DOHH2 (cell line): Measurements from ENCODE around the gene SHLD2.
"Not testable (repeated sequence)": the region's sequence is repeated elsewhere in the genome, so short reads cannot be mapped to it uniquely, and the experiment has no call there.

Experiments
- H3F3A ChIP-seq: fragments of 200-600 bp; sonication (generic), shearing (Covaris generic); 2 replicates; pipeline ENCODE4 v1.6.0; 2016; ENCODE audit warnings: antibody characterized with exemption, mild to moderate bottlenecking; ENCODE audit not compliant: control insufficient read depth, insufficient read depth
- H3K27ac ChIP-seq: fragments of 200-600 bp; sonication (generic); 2 replicates; pipeline ENCODE4 v1.5.1; 2014; ENCODE audit warnings: low read depth, mild to moderate bottlenecking, low read length, moderate library complexity
- H3K27me3 ChIP-seq: fragments of 200-600 bp; sonication (generic); 2 replicates; pipeline ENCODE4 v1.6.1; 2014; ENCODE audit warnings: mild to moderate bottlenecking, low read length, mixed read lengths; ENCODE audit not compliant: control insufficient read depth
- H3K36me3 ChIP-seq: fragments of 200-600 bp; sonication (generic); 2 replicates; pipeline ENCODE4 v1.6.1; 2014; ENCODE audit warnings: mild to moderate bottlenecking, low read length, moderate library complexity, mixed read lengths; ENCODE audit not compliant: control insufficient read depth
- H3K4me1 ChIP-seq: fragments of 200-600 bp; sonication (generic); 2 replicates; pipeline ENCODE4 v1.6.1; 2014; ENCODE audit warnings: mild to moderate bottlenecking, low read length, mixed read lengths; ENCODE audit not compliant: control insufficient read depth
- H3K4me2 ChIP-seq: fragments of 200-600 bp; sonication (generic); 2 replicates; pipeline ENCODE4 v1.6.0; 2014; ENCODE audit warnings: mild to moderate bottlenecking, low read length, moderate library complexity
- H3K4me3 ChIP-seq: fragments of 200-600 bp; sonication (generic); 2 replicates; pipeline ENCODE4 v1.5.1; 2014; ENCODE audit warnings: mild to moderate bottlenecking, low read length, mixed read lengths
- H3K79me2 ChIP-seq: fragments of 200-600 bp; sonication (generic); 2 replicates; pipeline ENCODE4 v1.6.1; 2014; ENCODE audit warnings: mild to moderate bottlenecking, low read length, mixed read lengths; ENCODE audit not compliant: control insufficient read depth
- H3K9me2 ChIP-seq: fragments of 200-600 bp; sonication (generic); replicated peaks from 2 replicates; pipeline ENCODE4 v1.6.1; 2014; ENCODE audit warnings: mild to moderate bottlenecking, low read length, mixed read lengths; ENCODE audit not compliant: control insufficient read depth
- H3K9me3 ChIP-seq: fragments of 200-600 bp; sonication (generic); 2 replicates; pipeline ENCODE4 v1.6.1; 2014; ENCODE audit warnings: antibody characterized with exemption, low read length, mixed read lengths; ENCODE audit not compliant: control insufficient read depth, insufficient read depth
- H4K20me1 ChIP-seq: fragments of 200-600 bp; sonication (generic); 2 replicates; pipeline ENCODE4 v1.6.0; 2014; ENCODE audit warnings: low read depth, mild to moderate bottlenecking, antibody characterized with exemption, low read length, moderate library complexity; ENCODE audit not compliant: control insufficient read depth, insufficient read depth

SHLD2 gene

DNA sequence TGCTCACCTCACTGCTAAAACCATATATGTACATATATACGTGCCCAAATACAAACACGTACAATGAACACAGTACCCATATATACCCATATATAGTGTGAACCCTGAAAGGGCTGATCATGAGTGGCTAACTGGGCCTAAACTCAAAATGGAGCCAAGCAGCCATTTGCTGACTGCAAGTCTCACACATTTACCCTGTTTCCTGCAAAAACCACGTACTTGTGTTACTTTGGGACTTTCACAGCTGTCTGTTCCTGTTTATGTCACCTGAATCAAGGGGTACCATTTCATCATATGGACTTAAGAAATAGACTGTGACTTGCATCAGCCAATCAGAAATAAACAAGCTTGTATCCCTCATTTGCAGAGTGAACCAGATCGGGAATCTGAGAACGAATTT is 124.4 kb downstream of the SHLD2 start:
- H4K20me1 ChIP-seq, H3K9me2 ChIP-seq, H3K4me2 ChIP-seq, H3K4me3 ChIP-seq, H3F3A ChIP-seq, H3K27ac ChIP-seq, H3K36me3 ChIP-seq, H3K27me3 ChIP-seq, H3K9me3 ChIP-seq, H3K4me1 ChIP-seq, H3K79me2 ChIP-seq: not testable (repeated sequence)

DNA sequence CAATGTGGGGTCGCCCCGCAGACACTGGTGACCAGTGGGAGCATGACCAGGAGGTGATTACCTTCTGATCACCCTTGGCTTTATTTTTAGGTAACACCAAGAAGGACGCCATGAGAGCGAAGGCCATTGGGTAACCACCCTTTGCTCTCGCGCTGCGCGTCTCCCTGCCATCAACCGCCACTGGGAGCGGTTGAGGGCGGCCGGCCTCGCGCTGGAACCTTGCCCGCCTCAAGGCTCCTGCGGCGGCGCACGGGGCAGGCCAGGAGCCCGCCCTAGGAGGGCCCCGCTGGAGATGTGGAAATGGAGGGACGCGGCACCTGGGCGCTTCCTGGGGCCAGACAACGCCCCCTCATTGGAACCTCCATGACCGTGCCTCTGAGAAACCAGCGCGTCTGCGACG is 127.8 kb downstream of the SHLD2 start:
- not testable (repeated sequence) for H3K4me1 ChIP-seq, H3K27ac ChIP-seq, H3K79me2 ChIP-seq, H3K9me2 ChIP-seq, H3F3A ChIP-seq, H3K4me3 ChIP-seq, H3K36me3 ChIP-seq, H3K9me3 ChIP-seq, H3K27me3 ChIP-seq, H4K20me1 ChIP-seq, H3K4me2 ChIP-seq

- not testable (repeated sequence) for H3K27me3 ChIP-seq, H3K36me3 ChIP-seq, H3K4me3 ChIP-seq, H3K4me1 ChIP-seq, H3K27ac ChIP-seq, H3K9me2 ChIP-seq, H3K4me2 ChIP-seq, H4K20me1 ChIP-seq, H3K9me3 ChIP-seq, H3K79me2 ChIP-seq, H3F3A ChIP-seq
Measured at GRCh38 chr10:87225148-87225547, 130.1 kb downstream of the SHLD2 start, which contains the start of gene NUTM2A. NUTM2A (plus strand) TSS chr10:87225448; CDS start chr10:87225831, 383 bp downstream.

GRCh38 chr10:87228247-87228646 is 133.2 kb downstream of the SHLD2 start:
- H3K9me2 ChIP-seq, H4K20me1 ChIP-seq, H3K4me3 ChIP-seq, H3F3A ChIP-seq, H3K36me3 ChIP-seq, H3K27me3 ChIP-seq, H3K4me1 ChIP-seq, H3K9me3 ChIP-seq, H3K4me2 ChIP-seq, H3K27ac ChIP-seq, H3K79me2 ChIP-seq: not testable (repeated sequence)

- H4K20me1 ChIP-seq, H3K4me3 ChIP-seq, H3K9me3 ChIP-seq, H3K9me2 ChIP-seq, H3K27ac ChIP-seq, H3F3A ChIP-seq, H3K36me3 ChIP-seq, H3K79me2 ChIP-seq, H3K4me2 ChIP-seq, H3K4me1 ChIP-seq, H3K27me3 ChIP-seq: not testable (repeated sequence)
Measured at GRCh38 chr10:87229211-87229610, 134.2 kb downstream of the SHLD2 start.

DNA sequence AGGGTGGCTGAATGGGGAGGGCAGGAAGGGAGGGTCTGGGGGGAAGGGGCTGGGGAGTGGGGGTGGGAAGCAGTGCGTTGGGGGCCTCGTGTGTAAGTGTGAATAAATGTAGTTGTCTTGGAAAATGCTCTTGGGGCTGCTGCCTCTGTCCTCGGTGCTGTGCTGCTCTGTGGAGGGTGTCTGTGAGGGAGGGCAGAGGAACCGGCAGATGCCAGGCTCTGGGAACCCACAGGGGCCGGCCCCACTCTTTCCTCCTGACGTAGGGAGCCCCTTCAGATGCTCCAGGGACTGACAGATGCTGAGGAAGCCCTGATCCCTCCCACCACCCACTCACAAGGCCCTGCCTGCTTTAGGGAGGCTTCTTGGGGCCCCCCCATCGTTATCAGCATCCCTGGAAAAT is 139.8 kb downstream of the SHLD2 start:
- H3K79me2 ChIP-seq, H3K4me3 ChIP-seq, H3K27me3 ChIP-seq, H3K9me2 ChIP-seq, H3K4me1 ChIP-seq, H3K9me3 ChIP-seq, H3K36me3 ChIP-seq, H4K20me1 ChIP-seq, H3K4me2 ChIP-seq, H3K27ac ChIP-seq, H3F3A ChIP-seq: not testable (repeated sequence)

DNA sequence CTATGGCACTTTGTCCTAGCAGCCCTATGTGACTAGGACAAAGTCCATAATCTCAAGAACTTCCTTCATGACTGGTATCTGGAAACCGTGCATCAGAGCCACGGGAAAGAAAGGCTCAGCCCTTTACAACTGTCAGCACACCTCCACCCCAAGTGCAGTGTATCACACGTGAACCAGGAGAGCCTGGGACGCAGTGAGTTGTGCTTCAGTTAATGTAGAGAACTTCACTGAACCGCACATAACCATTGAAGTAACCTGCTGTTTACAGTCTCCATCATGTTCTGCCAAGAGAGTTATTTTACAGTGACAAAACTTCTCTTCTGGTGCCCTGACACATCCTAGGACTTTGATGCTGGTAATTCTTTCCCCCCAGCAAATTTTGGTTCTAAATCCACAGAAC is 142.2 kb downstream of the SHLD2 start:
- H3F3A ChIP-seq, H4K20me1 ChIP-seq, H3K9me2 ChIP-seq, H3K4me1 ChIP-seq, H3K27ac ChIP-seq, H3K36me3 ChIP-seq, H3K4me3 ChIP-seq, H3K9me3 ChIP-seq, H3K79me2 ChIP-seq, H3K4me2 ChIP-seq, H3K27me3 ChIP-seq: not testable (repeated sequence)

DNA sequence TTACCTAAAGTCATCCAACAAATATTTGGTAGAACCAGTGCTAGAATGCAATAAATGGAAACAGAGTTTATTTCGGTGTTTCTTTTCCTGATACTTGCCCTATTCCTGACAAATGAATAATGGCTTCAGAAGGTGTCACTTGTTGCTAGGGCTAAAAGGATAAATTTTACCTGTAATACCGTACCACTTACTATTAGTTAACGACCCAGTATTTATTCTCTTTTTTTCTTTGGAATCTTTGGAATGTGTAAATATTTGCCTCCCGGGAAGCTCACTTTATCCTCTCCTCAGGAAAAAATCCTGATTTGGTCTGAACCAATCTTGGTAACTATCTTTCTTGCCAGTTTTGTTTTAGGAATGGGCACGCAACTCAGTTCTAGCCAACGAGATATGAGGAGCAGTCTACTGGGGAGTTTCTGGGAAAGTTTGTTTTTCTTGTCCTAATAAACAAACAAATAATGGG is 144.4 kb downstream of the SHLD2 start:
- H3K4me1 ChIP-seq, H3K4me3 ChIP-seq, H3K79me2 ChIP-seq, H3F3A ChIP-seq, H3K9me3 ChIP-seq, H3K4me2 ChIP-seq, H4K20me1 ChIP-seq, H3K36me3 ChIP-seq, H3K27me3 ChIP-seq, H3K27ac ChIP-seq, H3K9me2 ChIP-seq: not testable (repeated sequence)
